Vagina (tissue), 2 donors: ENCODE data around the gene ARL17B.
"Not testable (repeated sequence)": the region's sequence is repeated elsewhere in the genome, so short reads cannot be mapped to it uniquely, and the experiment has no call there.

Source experiments
- POLR2AphosphoS5 ChIP-seq, 2 donors: sonication (generic); formaldehyde crosslinking; IDR thresholded peaks; one replicate each; pipeline ENCODE4 v1.9.0; 2017; ENCODE audit warnings: antibody characterized with exemption in 2 of 2, mild to moderate bottlenecking in 2 of 2, low read depth in 1 of 2; ENCODE audit not compliant: insufficient read depth in 1 of 2
- TF ChIP-seq, protein P1 (sequence below), 3 experiments: fragments of 450-650 bp in 2 of 3; fragments of 200-600 bp in 1 of 3; sonication (generic) in 1 of 3; IDR thresholded peaks; one replicate each; pipeline ENCODE4 v1.5.1; 2017 to 2019; ENCODE audit warnings: antibody characterized with exemption in 3 of 3, mild to moderate bottlenecking in 2 of 3, moderate library complexity in 2 of 3

DNA sequence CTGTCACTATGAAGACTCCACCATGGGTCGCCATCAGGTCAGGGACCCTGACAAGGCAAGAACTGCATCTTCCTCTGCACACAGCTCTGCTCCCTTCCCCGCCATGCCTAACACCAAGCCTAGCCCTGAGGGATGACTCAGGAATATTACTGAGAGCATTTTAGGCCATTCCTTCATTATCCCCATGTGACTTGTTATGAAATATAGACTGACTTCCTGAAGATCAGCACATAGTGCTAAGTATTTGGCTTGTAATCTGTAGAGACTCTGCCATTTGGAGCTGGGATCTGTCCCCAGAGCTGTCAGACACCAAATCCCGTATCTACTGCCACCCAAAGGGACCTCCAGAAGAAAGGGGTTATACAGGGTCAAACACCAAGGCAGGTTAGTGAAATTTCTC lies 19.4 kb downstream of the ARL17B start:
- not testable (repeated sequence) for TF ChIP-seq POLR2AphosphoS5 (IDR thresholded peaks at IDR 0.05; ENCODE audit: insufficient read depth in 1 of 2, low read depth in 1 of 2)
- TF ChIP-seq, protein P1, sequence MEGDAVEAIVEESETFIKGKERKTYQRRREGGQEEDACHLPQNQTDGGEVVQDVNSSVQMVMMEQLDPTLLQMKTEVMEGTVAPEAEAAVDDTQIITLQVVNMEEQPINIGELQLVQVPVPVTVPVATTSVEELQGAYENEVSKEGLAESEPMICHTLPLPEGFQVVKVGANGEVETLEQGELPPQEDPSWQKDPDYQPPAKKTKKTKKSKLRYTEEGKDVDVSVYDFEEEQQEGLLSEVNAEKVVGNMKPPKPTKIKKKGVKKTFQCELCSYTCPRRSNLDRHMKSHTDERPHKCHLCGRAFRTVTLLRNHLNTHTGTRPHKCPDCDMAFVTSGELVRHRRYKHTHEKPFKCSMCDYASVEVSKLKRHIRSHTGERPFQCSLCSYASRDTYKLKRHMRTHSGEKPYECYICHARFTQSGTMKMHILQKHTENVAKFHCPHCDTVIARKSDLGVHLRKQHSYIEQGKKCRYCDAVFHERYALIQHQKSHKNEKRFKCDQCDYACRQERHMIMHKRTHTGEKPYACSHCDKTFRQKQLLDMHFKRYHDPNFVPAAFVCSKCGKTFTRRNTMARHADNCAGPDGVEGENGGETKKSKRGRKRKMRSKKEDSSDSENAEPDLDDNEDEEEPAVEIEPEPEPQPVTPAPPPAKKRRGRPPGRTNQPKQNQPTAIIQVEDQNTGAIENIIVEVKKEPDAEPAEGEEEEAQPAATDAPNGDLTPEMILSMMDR (IDR thresholded peaks at IDR 0.05): not testable (repeated sequence)
